Stimulated activated CD4-positive, alpha-beta T cell treated with anti-CD3 and anti-CD28 coated beads, Interleukin-15, amount 100 ng/mL, for 24 hours (primary cell): ENCODE results near the gene CUBN.

Experiments used
- DNase-seq: peaks from one replicate; pipeline ENCODE4 v3.0.0-alpha.2; 2020

CUBN gene

GRCh38 chr10:17101257-17101909 lies 28.2 kb downstream of the CUBN start:
- no peak for DNase-seq

GRCh38 chr10:17100586-17100985 lies 29.0 kb downstream of the CUBN start:
- no peak for DNase-seq

GRCh38 chr10:17098012-17098411 lies 31.6 kb downstream of the CUBN start:
- no peak for DNase-seq

GRCh38 chr10:17094844-17095243 lies 34.8 kb downstream of the CUBN start:
- no peak for DNase-seq

GRCh38 chr10:17092986-17093803 lies 36.4 kb downstream of the CUBN start:
- DNase-seq = no peak

GRCh38 chr10:17092216-17092944 lies 37.2 kb downstream of the CUBN start:
- DNase-seq = no peak

GRCh38 chr10:17088118-17088806 lies 41.3 kb downstream of the CUBN start:
- no peak for DNase-seq

GRCh38 chr10:17086865-17087367 lies 42.7 kb downstream of the CUBN start:
- no peak for DNase-seq

- DNase-seq = no peak
These were observed 44.4 kb downstream of the CUBN start for GRCh38 chr10:17085011-17085725.

GRCh38 chr10:17084258-17084657 lies 45.4 kb downstream of the CUBN start:
- DNase-seq = no peak

GRCh38 chr10:17081431-17081830 lies 48.2 kb downstream of the CUBN start:
- no peak for DNase-seq

- DNase-seq = no peak
These were observed 51.7 kb downstream of the CUBN start for GRCh38 chr10:17077890-17078289.

- no peak for DNase-seq
These were observed 52.2 kb downstream of the CUBN start for GRCh38 chr10:17077346-17077781.

- DNase-seq = no peak
These were observed 52.8 kb downstream of the CUBN start for GRCh38 chr10:17076626-17077345.

GRCh38 chr10:17075533-17076359 lies 53.9 kb downstream of the CUBN start:
- DNase-seq = no peak

- no peak for DNase-seq
These were observed 55.1 kb downstream of the CUBN start for GRCh38 chr10:17074541-17074847.

- DNase-seq = peak; percentile 9
These were observed 55.7 kb downstream of the CUBN start for GRCh38 chr10:17073725-17074540.

GRCh38 chr10:17068953-17069352 lies 60.7 kb downstream of the CUBN start:
- DNase-seq = no peak

- no peak for DNase-seq
These were observed 62.0 kb downstream of the CUBN start for GRCh38 chr10:17067376-17068264.
